Uterus (tissue), 2 donors: Measurements from ENCODE around the gene MRLN.

ENCODE experiments used
- POLR2A ChIP-seq, 2 donors: fragments of 450-650 bp; IDR thresholded peaks; one replicate each; pipeline ENCODE4 v1.6.1; 2016; ENCODE audit warnings: antibody characterized with exemption in 2 of 2, mild to moderate bottlenecking in 1 of 2, moderate library complexity in 1 of 2
- TF ChIP-seq, protein P1 (sequence below), 4 experiments: fragments of 200-600 bp in 2 of 4; fragments of 450-650 bp in 2 of 4; sonication (generic) in 2 of 4; IDR thresholded peaks; one replicate each; pipeline ENCODE4 v1.5.1; 2016 to 2019; ENCODE audit warnings: antibody characterized with exemption in 4 of 4, mild to moderate bottlenecking in 2 of 4, moderate library complexity in 1 of 4

DNA sequence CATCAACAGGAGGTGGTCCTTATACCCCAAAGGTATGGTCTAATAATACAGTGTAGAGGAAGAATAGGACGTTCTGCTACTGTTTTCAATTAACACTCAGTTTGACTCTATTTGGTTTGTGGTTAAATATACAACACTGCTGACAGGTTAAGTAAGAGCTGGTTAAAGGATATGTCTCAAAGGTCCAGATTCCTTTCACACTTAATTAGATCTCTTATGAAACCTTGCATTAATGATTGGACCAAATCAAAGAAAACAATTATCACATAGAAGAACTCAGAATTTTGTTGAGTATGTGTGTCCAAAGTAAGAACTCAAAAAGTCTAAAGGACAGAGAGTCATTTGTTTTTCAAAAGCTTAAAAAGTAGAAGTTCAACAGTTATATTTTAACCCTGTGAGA, 18.0 kb downstream of the MRLN start:
- TF ChIP-seq POLR2A (IDR thresholded peaks at IDR 0.05) = no peak
- TF ChIP-seq, protein P1, sequence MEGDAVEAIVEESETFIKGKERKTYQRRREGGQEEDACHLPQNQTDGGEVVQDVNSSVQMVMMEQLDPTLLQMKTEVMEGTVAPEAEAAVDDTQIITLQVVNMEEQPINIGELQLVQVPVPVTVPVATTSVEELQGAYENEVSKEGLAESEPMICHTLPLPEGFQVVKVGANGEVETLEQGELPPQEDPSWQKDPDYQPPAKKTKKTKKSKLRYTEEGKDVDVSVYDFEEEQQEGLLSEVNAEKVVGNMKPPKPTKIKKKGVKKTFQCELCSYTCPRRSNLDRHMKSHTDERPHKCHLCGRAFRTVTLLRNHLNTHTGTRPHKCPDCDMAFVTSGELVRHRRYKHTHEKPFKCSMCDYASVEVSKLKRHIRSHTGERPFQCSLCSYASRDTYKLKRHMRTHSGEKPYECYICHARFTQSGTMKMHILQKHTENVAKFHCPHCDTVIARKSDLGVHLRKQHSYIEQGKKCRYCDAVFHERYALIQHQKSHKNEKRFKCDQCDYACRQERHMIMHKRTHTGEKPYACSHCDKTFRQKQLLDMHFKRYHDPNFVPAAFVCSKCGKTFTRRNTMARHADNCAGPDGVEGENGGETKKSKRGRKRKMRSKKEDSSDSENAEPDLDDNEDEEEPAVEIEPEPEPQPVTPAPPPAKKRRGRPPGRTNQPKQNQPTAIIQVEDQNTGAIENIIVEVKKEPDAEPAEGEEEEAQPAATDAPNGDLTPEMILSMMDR (IDR thresholded peaks at IDR 0.05) = no peak
